Activated effector memory CD4-positive, alpha-beta T cell treated with anti-CD3 and anti-CD28 coated beads, Interleukin-2, amount 50 U/mL, for 16 hours (primary cell): Measurements from ENCODE around the gene MTCH1.
"Not testable (repeated sequence)": the region's sequence is repeated elsewhere in the genome, so short reads cannot be mapped to it uniquely, and the experiment has no call there.

ENCODE experiments used
- DNase-seq: peaks from one replicate; pipeline ENCODE4 v3.0.0-alpha.2; 2020

Gene MTCH1

DNA sequence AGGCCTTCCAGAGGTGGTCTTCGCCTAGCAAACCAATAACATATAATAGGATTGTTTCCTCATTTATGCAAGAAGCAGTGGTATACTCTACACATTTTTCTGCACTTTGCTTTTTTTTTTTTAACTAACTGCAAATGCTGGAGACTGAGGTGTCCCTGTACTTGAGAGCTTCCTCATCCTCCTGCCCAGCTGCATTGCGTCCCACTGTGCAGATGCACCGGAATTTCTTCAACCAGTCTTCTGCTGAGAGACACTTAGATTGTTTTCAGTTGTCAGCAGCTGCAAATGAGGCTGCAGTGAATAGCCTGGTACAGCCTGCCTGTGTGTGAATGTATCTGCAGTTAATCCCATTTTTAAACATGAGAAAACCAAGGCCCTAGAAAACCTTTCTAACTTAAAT is 31.0 kb upstream of the MTCH1 start:
- DNase-seq: no peak

DNA sequence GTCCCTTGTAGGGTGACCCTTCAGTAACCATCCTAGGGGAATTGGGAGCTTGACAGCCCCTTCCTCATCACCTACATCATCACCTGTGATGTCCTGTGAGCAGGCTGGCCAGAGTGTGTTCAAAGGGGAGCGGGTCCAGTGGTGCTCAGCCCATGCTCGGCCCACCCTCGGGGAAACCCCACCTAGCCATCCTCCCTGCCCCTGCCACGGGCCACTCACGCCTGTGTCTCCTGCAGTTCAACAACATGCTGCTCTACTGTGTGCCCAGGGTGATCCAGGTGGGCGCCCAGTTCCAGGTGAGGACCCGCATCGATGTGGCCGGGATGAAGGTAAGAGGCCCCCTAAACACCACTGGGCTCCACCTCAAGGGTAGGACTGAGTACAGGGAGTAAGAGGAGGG is 29.5 kb upstream of the MTCH1 start:
- no peak for DNase-seq

DNA sequence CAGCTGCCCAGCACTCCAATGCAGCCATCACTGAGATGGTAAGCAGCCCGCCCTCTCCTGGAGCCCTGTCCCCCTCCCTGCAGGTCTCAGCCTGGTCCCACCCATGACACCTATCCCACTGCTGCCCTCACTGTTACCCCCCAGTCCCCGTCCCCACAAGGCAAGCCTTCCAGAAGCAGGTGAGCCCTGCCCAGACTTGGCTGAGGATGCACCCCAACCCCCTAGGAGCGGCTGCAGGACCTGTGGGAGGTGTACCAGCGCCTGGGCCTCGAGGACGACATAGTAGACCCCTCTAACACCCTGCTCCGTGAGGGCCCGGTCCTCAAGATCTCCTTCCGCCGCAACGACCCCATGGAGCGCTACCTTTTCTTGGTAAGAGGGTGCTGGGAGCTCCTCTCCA is 28.7 kb upstream of the MTCH1 start:
- no peak for DNase-seq

DNA sequence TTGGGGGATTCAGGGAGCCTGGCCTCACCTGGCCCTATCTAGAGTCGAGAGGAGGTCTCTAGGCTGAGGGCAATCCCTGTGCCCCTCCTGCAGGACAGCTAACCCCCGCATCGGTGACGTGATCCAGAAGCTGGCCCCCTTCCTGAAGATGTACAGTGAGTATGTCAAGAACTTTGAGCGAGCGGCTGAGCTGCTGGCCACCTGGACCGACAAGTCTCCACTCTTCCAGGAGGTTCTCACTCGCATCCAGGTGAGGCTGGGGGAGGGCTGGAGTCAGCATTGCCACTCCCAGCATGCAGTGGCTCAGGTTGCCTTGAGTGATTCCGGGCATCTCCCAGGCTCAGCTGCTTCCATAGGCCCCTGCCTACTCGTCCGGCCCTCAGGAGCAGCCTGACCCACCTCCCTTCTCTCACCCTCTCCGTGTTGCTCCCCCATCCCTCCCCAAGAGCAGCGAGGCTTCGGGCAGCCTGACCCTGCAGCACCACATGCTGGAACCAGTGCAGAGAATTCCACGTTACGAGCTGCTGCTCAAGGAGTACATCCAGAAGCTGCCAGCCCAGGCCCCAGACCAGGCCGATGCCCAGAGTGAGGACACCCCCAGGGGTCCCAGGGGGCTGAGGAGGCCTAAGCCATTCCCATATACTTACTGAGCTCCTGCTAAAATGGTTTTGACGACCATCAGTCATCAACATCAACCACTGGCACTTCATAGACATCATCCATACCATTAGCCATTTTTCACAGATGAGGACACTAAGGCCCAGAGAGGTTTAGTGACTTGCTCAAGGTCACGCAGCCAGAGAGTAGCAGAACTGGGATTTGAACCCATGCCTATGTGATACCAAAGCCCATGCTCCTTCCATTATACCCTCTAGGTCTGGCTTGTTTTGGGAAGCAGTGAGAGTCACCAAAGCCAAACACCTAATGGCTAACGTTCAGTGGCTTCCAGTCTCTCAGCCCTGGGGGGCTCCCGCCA is 27.8 kb upstream of the MTCH1 start:
- DNase-seq: no peak

DNA sequence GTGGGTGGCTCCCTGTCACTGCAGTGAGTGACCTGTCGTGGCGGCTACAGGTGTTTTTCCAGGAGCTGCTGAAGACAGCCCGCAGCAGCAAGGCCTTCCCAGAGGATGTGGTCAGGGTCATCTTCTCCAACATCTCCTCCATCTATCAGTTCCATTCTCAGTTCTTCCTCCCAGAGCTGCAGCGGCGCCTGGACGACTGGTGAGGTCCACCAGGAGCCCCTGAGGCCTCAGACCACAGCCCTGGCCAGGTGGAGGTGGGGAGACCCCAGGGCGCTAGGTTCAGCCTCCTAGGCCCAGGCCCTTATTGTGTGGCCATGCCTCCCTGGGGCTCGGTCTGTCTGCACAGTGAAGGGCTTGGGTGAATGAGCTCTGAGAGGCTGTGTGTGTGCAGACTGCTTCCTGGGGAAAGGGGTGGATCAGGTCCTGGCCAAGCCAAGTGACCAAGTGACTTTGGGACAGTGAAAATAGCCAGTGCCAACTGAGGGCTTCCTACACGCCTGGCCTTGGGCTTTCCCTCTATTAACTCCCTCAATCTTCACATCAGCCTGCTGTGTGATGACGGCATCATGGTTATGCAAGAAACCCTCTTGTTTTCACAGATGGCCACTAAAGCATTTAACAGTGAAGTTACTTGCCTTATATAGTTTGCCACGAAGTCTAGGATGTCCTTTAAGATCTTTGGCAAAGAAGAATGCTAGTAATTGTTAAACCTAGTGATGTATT is 25.8 kb upstream of the MTCH1 start:
- DNase-seq: no peak

DNA sequence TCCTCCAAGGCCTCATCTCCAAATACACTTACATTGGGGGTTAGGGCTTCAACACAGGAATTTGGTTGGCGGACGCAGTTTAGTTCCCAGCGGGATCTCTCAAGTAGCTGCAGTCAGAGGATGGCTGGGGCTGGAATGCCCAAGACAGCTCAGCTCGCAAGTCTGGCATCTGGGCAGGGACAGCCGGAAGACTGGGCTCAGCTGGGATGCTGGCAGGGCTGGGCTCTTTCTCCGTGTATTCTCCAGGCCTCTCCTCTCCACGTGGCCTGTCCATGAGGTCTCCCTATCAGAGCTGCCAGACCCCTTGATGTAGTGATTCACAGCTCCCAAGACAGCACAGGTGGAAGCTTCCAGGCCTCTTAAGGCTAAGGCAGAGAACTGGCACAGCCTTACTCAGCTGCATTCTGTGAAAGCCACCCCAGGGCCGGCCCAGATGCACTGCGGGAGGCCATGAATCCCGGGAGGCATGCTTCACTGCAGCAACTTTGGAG is 24.5 kb upstream of the MTCH1 start:
- DNase-seq: no peak

DNA sequence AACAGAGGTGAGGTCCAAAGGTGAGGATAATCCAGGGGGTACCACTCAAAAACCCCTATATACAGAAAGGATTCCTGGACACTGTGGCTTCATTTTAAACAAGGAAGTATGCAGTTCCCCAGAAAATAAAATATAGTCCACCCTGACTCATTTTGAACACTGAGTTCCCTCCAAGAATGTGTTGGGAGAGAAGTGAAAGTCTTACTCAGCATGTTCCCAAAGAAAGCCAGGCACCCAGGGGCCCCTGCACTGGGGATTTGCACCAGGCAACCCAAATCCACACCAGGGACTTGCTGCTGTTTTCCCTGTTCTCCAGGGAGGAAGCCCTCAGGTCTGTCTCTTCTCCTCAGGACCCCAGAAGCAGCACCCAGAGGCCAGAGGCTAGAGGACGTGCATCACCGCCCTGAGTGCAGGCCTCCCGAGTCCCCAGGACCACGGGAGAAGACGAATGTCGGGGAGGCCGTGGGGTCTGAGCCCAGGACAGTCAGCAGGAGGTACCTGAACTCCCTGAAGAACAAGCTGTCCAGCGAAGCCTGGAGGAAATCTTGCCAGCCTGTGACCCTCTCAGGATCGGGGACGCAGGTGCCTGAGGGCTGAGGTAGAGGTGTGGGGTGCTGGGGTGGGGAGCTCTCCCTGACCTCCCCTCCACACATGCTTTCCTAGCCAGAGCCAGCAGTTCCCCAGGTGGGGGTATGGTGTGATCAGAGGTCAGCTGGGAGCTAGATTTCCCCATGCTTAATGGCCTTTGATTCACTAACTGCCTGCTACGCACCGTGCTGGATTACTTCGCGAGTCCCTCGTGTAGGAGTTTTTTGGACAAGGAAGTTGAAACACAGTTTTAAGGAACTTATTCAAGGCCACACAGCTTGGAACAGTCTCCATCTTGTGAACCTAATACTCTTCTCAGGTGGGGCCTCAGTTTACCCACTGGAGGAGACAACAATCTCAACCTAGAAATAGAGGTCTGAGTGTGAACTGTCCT is 22.8 kb upstream of the MTCH1 start:
- no peak for DNase-seq

DNA sequence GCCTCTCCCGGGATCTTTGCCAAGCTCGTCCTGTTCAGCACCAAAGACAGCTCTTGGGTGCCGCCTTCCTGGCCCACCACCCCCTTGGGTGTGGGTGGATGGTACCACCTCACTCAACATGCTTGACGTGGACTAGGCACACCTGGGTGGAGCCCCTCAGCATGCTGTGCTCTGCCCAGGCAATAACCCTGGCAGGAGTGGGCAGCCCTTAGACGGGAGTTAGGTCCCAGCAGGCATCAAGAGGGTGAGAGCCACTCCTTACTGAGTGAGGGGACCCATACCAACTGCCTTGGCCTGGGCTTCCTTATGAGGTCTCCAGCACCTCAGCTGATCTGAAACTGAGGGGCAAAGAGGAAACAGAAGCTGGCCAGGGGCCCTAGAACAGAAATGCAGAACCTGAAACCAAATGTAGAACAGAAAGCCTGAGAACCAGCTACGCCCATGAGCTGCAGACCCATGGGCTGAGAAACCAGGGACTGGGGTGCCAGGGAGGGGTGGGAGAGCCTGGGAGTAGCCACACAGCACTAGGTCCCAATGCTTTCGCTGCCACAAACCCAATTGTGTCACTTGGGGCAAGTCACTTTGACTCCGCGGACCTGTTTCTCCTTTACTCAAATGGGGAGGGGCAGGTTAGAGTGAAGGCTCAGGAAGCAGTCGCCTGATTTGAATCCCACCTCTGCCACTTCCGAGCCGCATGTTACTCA is 21.5 kb upstream of the MTCH1 start:
- no peak for DNase-seq

DNA sequence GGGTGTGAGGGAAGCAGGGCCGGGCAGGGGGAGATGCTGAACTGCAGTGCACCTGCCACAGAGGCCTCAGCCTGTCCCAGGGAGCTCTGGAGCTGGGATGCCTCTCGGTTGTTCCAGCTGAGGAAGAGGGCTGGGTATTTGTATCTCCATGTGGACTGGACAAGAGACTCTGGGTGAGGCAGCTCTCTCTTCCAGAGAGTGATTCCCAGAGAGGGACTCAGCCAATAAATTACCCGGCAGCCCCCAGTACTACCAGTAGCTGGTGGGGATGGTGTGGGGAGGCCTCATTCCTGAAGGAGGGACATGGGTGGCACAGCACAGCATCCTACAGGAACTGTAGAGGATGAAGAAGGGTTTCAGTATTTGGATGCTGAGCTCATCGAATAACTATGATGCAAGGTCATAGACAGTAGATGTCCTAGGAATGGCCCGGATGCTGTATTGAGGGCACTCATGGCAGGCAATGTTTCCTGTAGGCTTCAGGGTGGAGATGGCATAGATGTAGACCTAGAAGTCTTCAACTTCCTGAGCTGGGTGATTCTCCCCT is 20.9 kb upstream of the MTCH1 start:
- DNase-seq: no peak

DNA sequence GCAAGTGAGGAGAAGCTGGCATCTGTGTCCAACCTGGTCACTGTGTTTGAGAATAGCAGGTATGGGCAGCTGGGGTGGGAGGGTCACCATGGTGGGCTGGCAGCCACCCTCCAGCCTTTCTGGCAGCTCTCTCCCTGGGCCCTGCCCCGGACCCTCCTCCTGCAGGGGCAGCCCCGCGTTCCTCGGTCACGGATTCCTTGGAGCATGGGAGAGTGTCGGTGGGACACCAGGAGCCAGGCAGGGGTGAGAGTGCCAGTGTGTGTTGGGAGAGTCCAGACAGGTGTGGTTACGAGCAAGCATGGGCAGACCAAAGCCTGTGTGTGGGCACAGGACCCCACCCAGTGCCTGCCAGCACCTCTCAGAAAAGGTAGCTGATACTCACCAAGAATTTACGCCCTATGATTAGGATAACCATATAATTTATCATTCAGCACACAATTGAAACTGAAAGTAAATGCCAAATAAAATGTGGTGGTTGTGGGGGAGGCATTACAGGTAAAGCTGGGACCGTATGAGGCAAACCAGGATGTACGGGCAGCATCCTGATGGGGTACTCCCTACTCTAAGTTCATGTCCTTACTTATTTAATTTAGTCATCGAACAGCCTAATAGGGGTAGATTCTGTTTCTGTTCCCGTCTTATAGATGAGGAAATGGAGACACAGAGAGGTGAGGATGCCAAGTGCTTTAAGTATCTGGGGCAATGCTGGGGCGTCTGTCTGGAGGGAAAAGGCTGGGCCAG is 20.0 kb upstream of the MTCH1 start:
- DNase-seq: no peak

DNA sequence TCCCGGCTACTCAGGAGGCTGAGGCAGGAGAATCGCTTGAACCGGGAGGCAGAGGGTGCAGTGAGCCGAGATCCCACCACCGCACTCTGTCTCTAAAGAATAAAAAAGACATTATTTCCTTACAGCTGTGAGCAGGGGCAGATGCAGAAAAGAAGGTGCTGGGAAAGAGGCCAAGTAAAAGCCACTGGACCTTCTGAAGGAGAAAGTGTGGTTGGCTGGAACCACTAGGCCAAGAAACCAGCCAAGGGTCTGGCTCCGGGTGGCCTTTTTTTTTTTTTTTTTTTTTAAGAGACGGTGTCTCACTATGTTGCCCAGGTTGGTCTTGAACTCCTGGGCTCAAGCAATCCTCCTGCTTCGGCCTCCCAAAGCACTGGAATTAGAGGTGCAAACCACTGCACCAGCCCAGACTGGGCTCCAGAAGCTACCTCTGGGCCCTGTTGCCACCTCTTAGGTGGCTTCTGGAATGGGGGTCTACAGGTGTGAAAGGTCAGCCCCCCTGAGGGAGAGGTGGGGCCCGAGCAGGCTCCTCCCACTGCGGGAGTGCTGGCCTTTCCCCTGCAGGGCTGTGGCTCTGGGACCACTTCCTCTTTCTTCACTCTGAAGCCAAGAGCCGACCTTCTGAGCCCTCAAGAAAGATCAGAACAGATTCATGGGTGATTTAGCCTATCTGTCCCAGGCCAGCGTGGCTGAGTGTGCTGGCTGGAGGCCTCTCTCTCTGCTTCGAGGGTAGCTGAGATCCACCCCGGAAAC is 19.2 kb upstream of the MTCH1 start, which contains the start of gene FGD2:
Gene FGD2 (plus strand): TSS at position 595 of the 750 bp plus-strand sequence. CDS start 163 bp downstream, outside the sequence.
- no peak for DNase-seq

DNA sequence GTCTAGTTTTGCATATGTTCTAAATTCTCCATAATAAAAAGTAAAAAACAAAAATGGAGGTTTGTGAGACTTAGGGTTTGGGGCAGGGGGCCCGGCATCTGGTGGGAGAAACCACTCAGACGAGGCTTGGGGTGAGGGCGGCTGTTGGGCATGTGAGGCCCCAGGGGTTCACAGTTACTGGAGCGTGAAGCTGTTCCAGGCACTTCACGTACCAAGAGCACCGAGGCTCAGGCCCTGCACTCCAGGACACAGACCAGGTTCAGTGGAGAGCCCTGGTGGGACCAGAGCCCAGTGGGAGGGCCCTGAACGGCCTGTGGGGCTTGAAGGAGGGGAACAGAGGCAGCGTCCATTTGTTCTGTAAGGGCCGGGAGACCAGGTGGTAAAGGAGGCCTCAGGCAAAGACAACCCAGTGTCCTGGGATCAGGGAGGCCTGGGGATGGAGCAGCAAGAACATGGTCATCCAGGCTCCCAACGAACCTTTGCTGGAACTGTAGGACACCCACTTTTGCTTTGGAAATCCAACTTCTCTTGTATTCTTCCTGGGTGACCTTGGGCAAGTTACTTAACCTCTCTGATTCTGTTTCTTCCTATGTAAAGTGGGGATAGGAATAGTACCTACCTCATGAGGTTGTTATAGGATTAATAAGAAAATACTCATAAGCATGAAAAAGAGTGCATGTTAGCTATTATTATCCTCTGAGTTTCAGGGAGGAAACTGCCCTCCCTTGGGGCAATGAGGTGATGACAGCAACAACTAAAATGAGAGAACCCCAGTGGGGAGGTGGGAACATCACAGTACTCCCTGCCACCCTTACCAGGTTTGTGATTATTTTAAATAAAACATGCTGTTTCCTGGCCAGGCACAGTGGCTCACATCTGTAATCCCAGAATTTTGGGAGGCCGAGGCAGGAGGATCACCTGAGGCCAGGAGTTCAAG is 18.3 kb upstream of the MTCH1 start:
- DNase-seq: no peak

DNA sequence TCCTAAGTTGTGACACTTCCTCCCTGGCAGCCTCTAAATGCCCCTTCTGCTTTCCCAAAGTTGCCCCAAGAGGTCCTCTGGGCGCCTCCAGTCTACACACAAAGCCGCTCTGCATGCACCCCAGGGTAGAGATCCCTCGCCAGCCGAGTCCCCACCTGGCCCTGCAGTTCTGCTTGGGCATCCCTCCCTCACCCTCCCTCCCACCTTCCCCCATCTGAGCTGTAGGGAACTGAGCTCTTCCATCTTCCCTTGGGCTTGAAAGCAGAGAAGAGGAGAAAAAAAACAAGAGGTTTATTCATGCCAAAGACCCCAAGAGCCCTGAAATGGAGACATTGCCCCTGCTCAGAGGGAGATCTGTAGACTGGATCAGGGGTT is 13.7 kb upstream of the MTCH1 start:
- no peak for DNase-seq

DNA sequence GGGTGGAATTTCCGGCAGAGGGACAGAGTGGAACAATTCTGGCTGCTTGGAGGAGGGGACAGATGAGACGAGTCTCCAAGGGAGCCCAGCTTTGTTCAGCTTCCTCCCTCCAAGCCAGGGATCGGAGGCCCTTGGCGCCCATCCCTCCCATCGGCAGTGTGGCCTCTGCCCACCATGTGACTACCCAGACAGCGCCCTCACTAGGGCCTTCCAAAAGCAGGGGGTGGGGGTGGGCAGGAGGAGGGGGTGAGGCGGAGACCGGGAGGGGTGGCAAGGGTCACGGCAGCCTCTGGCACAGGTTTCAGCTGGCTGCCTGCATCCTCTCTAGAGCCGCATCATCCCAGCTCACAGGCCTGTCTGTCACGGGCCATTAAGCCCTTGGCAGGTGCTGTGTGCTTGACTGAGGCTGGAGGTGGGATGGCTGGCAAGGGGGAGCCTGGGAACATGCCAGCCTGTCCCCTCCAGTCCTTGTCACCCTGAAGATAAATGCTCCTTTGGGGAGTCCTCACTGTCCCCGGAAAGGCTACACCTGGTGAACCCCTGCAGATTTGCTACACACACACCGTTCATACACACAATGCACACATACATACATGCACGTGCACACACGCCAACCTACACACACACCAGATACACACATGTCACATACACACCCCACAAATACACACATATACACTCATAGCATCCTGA is 13.2 kb upstream of the MTCH1 start:
- DNase-seq: no peak

DNA sequence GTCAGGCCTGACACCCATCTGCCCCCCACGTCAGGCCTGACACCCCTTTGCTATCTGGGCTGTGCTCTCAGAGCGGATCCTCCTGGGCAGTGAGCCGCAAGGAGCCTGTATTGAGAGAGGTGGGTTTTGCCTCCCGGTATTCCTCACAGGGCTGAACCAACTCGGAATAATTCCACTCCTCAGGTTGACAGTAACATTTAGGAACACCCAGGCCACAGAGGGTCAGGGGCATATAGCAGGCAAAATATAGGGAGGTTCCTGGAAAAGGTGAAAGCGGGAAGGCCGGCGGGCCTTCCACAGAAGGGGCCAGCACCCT is 12.7 kb upstream of the MTCH1 start:
- no peak for DNase-seq

DNA sequence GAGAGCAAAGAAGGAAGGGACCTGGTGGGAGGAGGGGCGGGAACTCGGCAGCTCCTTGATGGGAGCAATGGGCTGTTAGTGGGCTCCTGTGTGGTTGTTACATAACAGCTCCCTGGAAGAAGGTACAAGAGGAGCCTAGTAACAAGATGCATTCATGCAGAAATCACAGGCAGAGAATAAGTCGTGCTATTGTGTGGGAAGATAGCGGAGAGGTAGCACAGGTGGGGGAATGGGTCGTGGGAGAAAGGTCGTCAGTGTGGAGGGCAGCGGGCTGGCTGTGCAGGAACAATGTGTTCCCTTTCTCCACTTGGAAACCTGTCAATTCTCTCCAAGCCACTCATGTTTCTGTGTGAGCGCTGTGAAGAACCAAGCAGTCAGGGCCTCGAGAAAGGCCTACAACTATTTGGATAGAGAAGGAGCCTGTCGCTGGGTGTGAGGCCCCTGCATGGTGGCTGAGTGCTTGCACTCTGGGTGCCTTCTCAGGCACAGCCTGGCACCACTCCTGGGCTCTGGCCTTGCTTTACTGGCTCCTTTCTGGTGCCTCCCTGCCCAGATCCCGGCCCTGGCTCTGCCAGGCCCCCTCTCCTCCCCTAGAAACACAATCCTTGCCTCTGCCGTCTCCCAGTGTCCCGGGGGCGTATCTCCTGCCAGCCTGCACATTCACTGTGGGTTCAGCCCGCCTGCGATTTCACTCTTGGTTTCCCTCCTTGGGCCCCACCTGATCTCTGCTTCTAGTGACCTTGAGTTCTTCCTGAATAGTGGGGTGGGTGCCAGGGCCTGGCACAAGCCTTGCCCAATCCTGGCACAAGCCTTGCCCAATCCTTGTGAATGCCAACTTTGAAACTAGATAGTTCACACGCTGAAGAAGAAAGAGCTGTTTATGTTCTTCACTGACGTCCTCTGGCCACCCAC is 12.1 kb upstream of the MTCH1 start:
- no peak for DNase-seq

DNA sequence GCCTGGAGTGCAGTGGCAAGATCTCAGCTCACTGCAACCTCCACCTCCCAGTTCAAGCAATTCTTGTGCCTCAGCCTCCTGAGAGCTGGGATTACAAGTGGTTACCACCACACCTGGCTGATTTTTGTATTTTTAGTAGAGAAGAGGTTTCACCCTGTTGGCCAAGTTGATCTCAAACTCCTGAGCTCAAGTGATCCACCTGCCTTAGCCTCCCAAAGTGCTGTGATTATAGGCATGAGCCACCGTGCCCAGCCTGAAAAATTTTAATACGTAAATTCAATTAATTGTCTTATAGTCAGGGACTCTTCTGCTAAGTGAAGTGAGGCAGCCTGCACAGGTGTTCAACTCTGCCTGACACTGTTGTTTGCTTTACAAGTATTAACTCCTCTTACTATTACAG is 4.4 kb upstream of the MTCH1 start:
- DNase-seq: not testable (repeated sequence)
